ENCODE data around the gene MCTP1.

DNA sequence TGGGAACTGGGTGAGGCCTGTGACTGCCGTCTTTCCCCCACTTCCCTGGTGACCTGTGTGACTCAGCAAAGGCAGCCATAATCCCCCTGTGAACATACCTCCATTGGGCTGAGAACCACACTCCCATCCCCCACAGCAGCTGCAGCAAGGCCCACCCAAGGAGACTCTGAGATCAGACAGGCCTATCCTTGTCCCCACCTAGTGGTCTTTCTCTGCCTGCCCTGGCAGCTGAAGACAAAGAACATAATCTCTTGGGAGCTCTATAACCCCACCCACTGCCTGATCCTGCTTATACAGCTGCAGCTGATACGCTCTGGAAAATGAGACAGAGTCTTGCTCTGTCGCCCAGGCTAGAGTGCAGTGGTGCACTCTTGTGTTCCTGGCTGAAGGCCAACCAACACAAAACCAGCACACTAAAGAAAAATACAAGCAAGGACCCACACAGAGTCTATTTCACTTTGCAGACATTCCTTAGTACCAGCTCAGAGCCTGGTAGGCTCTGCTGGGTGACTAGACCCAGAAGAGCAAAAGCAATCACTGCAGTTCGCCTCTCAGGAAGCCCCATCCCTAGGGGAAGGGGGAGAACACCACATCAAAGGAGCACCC lies 106.7 kb downstream of the MCTP1 start:
- TF ChIP-seq, protein P1, sequence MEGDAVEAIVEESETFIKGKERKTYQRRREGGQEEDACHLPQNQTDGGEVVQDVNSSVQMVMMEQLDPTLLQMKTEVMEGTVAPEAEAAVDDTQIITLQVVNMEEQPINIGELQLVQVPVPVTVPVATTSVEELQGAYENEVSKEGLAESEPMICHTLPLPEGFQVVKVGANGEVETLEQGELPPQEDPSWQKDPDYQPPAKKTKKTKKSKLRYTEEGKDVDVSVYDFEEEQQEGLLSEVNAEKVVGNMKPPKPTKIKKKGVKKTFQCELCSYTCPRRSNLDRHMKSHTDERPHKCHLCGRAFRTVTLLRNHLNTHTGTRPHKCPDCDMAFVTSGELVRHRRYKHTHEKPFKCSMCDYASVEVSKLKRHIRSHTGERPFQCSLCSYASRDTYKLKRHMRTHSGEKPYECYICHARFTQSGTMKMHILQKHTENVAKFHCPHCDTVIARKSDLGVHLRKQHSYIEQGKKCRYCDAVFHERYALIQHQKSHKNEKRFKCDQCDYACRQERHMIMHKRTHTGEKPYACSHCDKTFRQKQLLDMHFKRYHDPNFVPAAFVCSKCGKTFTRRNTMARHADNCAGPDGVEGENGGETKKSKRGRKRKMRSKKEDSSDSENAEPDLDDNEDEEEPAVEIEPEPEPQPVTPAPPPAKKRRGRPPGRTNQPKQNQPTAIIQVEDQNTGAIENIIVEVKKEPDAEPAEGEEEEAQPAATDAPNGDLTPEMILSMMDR (IDR thresholded peaks at IDR 0.05; ENCODE audit: insufficient read depth, low read length): no peak
- TF ChIP-seq SPI1 (IDR thresholded peaks at IDR 0.05; ENCODE audit: borderline replicate concordance, low read depth): no peak
- TF ChIP-seq, protein P2, sequence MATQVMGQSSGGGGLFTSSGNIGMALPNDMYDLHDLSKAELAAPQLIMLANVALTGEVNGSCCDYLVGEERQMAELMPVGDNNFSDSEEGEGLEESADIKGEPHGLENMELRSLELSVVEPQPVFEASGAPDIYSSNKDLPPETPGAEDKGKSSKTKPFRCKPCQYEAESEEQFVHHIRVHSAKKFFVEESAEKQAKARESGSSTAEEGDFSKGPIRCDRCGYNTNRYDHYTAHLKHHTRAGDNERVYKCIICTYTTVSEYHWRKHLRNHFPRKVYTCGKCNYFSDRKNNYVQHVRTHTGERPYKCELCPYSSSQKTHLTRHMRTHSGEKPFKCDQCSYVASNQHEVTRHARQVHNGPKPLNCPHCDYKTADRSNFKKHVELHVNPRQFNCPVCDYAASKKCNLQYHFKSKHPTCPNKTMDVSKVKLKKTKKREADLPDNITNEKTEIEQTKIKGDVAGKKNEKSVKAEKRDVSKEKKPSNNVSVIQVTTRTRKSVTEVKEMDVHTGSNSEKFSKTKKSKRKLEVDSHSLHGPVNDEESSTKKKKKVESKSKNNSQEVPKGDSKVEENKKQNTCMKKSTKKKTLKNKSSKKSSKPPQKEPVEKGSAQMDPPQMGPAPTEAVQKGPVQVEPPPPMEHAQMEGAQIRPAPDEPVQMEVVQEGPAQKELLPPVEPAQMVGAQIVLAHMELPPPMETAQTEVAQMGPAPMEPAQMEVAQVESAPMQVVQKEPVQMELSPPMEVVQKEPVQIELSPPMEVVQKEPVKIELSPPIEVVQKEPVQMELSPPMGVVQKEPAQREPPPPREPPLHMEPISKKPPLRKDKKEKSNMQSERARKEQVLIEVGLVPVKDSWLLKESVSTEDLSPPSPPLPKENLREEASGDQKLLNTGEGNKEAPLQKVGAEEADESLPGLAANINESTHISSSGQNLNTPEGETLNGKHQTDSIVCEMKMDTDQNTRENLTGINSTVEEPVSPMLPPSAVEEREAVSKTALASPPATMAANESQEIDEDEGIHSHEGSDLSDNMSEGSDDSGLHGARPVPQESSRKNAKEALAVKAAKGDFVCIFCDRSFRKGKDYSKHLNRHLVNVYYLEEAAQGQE (IDR thresholded peaks at IDR 0.05; ENCODE audit: insufficient replicate concordance, low read depth): no peak
- no peak for TF ChIP-seq POLR2AphosphoS5 (IDR thresholded peaks at IDR 0.05; ENCODE audit: low read depth)
- no peak for TF ChIP-seq GABPA (IDR thresholded peaks at IDR 0.05; ENCODE audit: low read depth)
